Fibroblast of skin of right quadriceps (primary cell): ENCODE measurements around the gene CDC20.
"Not testable (repeated sequence)": the region's sequence is repeated elsewhere in the genome, so short reads cannot be mapped to it uniquely, and the experiment has no call there.

ENCODE experiments used
- DNase-seq: peaks from one replicate; pipeline ENCODE4 v3.0.0-alpha.2; 2013

CDC20 gene

GRCh38 chr1:43383449-43383848 lies 24.7 kb downstream of the CDC20 start:
- DNase-seq = no peak

- DNase-seq = no peak
These were observed 27.9 kb downstream of the CDC20 start for GRCh38 chr1:43386676-43387075.

- DNase-seq = no peak
These were observed 29.3 kb downstream of the CDC20 start for GRCh38 chr1:43387976-43388599.

- no peak for DNase-seq
These were observed 29.8 kb downstream of the CDC20 start for GRCh38 chr1:43388613-43389012.

- DNase-seq = peak; percentile 93
These were observed 30.8 kb downstream of the CDC20 start, which contains the start of the genes MED8 and SZT2 for GRCh38 chr1:43389326-43390313. MED8 (minus strand) TSS chr1:43389800; CDS start chr1:43389764, 36 bp downstream. SZT2 (plus strand) TSS chr1:43389899; CDS start chr1:43389969, 70 bp downstream.

- DNase-seq = no peak
These were observed 33.9 kb downstream of the CDC20 start for GRCh38 chr1:43392702-43393101.

GRCh38 chr1:43395523-43395922 lies 36.7 kb downstream of the CDC20 start:
- no peak for DNase-seq

- no peak for DNase-seq
These were observed 37.3 kb downstream of the CDC20 start for GRCh38 chr1:43396059-43396458.

- DNase-seq = no peak
These were observed 39.4 kb downstream of the CDC20 start for GRCh38 chr1:43398227-43398626.

GRCh38 chr1:43400441-43400840 lies 41.7 kb downstream of the CDC20 start:
- not testable (repeated sequence) for DNase-seq

- no peak for DNase-seq
These were observed 43.5 kb downstream of the CDC20 start for GRCh38 chr1:43402089-43402865.

GRCh38 chr1:43404353-43404752 lies 45.6 kb downstream of the CDC20 start:
- no peak for DNase-seq

GRCh38 chr1:43405219-43405875 lies 46.6 kb downstream of the CDC20 start:
- DNase-seq = no peak

- DNase-seq = no peak
These were observed 47.1 kb downstream of the CDC20 start for GRCh38 chr1:43405876-43406234.

GRCh38 chr1:43410571-43410970 lies 51.8 kb downstream of the CDC20 start:
- DNase-seq = no peak
